DOHH2 (cell line): ENCODE data around the gene BRPF3.

Experiments used
- H3F3A ChIP-seq: fragments of 200-600 bp; sonication (generic), shearing (Covaris generic); 2 replicates; pipeline ENCODE4 v1.6.0; 2016; ENCODE audit warnings: antibody characterized with exemption, mild to moderate bottlenecking; ENCODE audit not compliant: control insufficient read depth, insufficient read depth
- H3K27ac ChIP-seq: fragments of 200-600 bp; sonication (generic); 2 replicates; pipeline ENCODE4 v1.5.1; 2014; ENCODE audit warnings: low read depth, mild to moderate bottlenecking, low read length, moderate library complexity
- H3K27me3 ChIP-seq: fragments of 200-600 bp; sonication (generic); 2 replicates; pipeline ENCODE4 v1.6.1; 2014; ENCODE audit warnings: mild to moderate bottlenecking, low read length, mixed read lengths; ENCODE audit not compliant: control insufficient read depth
- H3K36me3 ChIP-seq: fragments of 200-600 bp; sonication (generic); 2 replicates; pipeline ENCODE4 v1.6.1; 2014; ENCODE audit warnings: mild to moderate bottlenecking, low read length, moderate library complexity, mixed read lengths; ENCODE audit not compliant: control insufficient read depth
- H3K4me1 ChIP-seq: fragments of 200-600 bp; sonication (generic); 2 replicates; pipeline ENCODE4 v1.6.1; 2014; ENCODE audit warnings: mild to moderate bottlenecking, low read length, mixed read lengths; ENCODE audit not compliant: control insufficient read depth
- H3K4me2 ChIP-seq: fragments of 200-600 bp; sonication (generic); 2 replicates; pipeline ENCODE4 v1.6.0; 2014; ENCODE audit warnings: mild to moderate bottlenecking, low read length, moderate library complexity
- H3K4me3 ChIP-seq: fragments of 200-600 bp; sonication (generic); 2 replicates; pipeline ENCODE4 v1.5.1; 2014; ENCODE audit warnings: mild to moderate bottlenecking, low read length, mixed read lengths
- H3K79me2 ChIP-seq: fragments of 200-600 bp; sonication (generic); 2 replicates; pipeline ENCODE4 v1.6.1; 2014; ENCODE audit warnings: mild to moderate bottlenecking, low read length, mixed read lengths; ENCODE audit not compliant: control insufficient read depth
- H3K9me2 ChIP-seq: fragments of 200-600 bp; sonication (generic); replicated peaks from 2 replicates; pipeline ENCODE4 v1.6.1; 2014; ENCODE audit warnings: mild to moderate bottlenecking, low read length, mixed read lengths; ENCODE audit not compliant: control insufficient read depth
- H3K9me3 ChIP-seq: fragments of 200-600 bp; sonication (generic); 2 replicates; pipeline ENCODE4 v1.6.1; 2014; ENCODE audit warnings: antibody characterized with exemption, low read length, mixed read lengths; ENCODE audit not compliant: control insufficient read depth, insufficient read depth
- H4K20me1 ChIP-seq: fragments of 200-600 bp; sonication (generic); 2 replicates; pipeline ENCODE4 v1.6.0; 2014; ENCODE audit warnings: low read depth, mild to moderate bottlenecking, antibody characterized with exemption, low read length, moderate library complexity; ENCODE audit not compliant: control insufficient read depth, insufficient read depth
- CTCF ChIP-seq: fragments of 200-600 bp; sonication (generic); IDR thresholded peaks from one replicate; pipeline ENCODE4 v1.5.1; 2014; ENCODE audit warnings: antibody characterized with exemption, mild to moderate bottlenecking, low read depth, low read length; ENCODE audit not compliant: poor library complexity, severe bottlenecking
- EZH2phosphoT487 ChIP-seq: fragments of 200-600 bp; sonication (generic); IDR thresholded peaks from 2 replicates; pipeline ENCODE4 v1.6.1; 2017; ENCODE audit warnings: borderline replicate concordance, mild to moderate bottlenecking, antibody characterized with exemption, low read length, moderate library complexity, mixed read lengths

The BRPF3 gene

GRCh38 chr6:36209606-36210005 lies 13.1 kb downstream of the BRPF3 start:
- H3K4me1 ChIP-seq = no peaks in the 10 kb centered on the region
- H3K27me3 ChIP-seq = no peaks in the 10 kb centered on the region
- no peaks in the 10 kb centered on the region for H3K9me3 ChIP-seq
- no peaks in the 10 kb centered on the region for H3K79me2 ChIP-seq
- no peaks in the 10 kb centered on the region for H3F3A ChIP-seq
- H3K4me2 ChIP-seq = no peak overlapping the region
- TF ChIP-seq EZH2phosphoT487 = no peak
- H3K27ac ChIP-seq = no peak overlapping the region
- H3K4me3 ChIP-seq = no peak overlapping the region
- H4K20me1 ChIP-seq = no peaks in the 10 kb centered on the region
- peaks cover 83% of the 10 kb centered on the region for H3K36me3 ChIP-seq
- H3K9me2 ChIP-seq = no peaks in the 10 kb centered on the region

DNA sequence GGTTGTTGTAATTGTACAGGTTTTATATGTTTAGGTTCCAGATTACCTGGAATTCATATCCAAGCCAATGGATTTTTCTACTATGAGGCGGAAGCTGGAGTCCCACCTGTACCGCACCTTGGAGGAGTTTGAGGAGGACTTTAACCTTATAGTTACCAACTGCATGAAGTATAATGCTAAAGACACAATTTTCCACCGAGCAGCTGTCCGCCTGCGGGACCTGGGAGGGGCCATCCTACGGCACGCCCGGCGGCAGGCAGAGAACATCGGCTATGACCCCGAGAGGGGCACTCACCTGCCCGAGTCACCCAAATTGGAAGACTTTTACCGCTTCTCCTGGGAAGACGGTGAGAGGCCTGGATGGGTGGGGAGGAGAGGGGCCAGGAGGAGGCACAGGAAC lies 13.6 kb downstream of the BRPF3 start:
- Histone ChIP-seq H3K79me2 (no peaks in the 10 kb centered on the region), H3K27me3 (no peaks in the 10 kb centered on the region), H3K9me3 (no peaks in the 10 kb centered on the region), H3F3A (no peaks in the 10 kb centered on the region), H4K20me1 (no peaks in the 10 kb centered on the region), H3K36me3 (peaks cover 81% of the 10 kb centered on the region), H3K4me1 (no peaks in the 10 kb centered on the region), H3K4me3 (no peak overlapping the region), H3K27ac (no peak overlapping the region), H3K4me2 (no peak overlapping the region), H3K9me2 (no peaks in the 10 kb centered on the region)
- TF ChIP-seq EZH2phosphoT487 (no peak), CTCF (no peak)

GRCh38 chr6:36210886-36211595 lies 14.5 kb downstream of the BRPF3 start:
- no peaks in the 10 kb centered on the region for H3F3A ChIP-seq
- no peak for TF ChIP-seq CTCF
- H3K79me2 ChIP-seq = no peaks in the 10 kb centered on the region
- H3K4me2 ChIP-seq = no peak overlapping the region
- H3K4me1 ChIP-seq = no peaks in the 10 kb centered on the region
- H3K27me3 ChIP-seq = no peaks in the 10 kb centered on the region
- H3K27ac ChIP-seq = no peak overlapping the region
- no peaks in the 10 kb centered on the region for H3K9me3 ChIP-seq
- H3K9me2 ChIP-seq = no peaks in the 10 kb centered on the region
- peaks cover 82% of the 10 kb centered on the region for H3K36me3 ChIP-seq
- H3K4me3 ChIP-seq = no peak overlapping the region
- no peaks in the 10 kb centered on the region for H4K20me1 ChIP-seq

GRCh38 chr6:36216559-36216958 lies 20.0 kb downstream of the BRPF3 start:
- Histone ChIP-seq H3F3A (no peaks in the 10 kb centered on the region), H4K20me1 (peaks cover 3% of the 10 kb centered on the region; the same call in 1 of the 2 replicates), H3K9me3 (no peaks in the 10 kb centered on the region), H3K36me3 (peaks cover 72% of the 10 kb centered on the region), H3K79me2 (no peaks in the 10 kb centered on the region), H3K4me1 (no peaks in the 10 kb centered on the region), H3K4me2 (no peak overlapping the region), H3K27me3 (no peaks in the 10 kb centered on the region), H3K4me3 (no peak overlapping the region), H3K27ac (no peak overlapping the region), H3K9me2 (no peaks in the 10 kb centered on the region)
- no peak for TF ChIP-seq CTCF
- no peak for TF ChIP-seq EZH2phosphoT487
